Measurements from ENCODE around the gene STXBP3.

STXBP3 gene

DNA sequence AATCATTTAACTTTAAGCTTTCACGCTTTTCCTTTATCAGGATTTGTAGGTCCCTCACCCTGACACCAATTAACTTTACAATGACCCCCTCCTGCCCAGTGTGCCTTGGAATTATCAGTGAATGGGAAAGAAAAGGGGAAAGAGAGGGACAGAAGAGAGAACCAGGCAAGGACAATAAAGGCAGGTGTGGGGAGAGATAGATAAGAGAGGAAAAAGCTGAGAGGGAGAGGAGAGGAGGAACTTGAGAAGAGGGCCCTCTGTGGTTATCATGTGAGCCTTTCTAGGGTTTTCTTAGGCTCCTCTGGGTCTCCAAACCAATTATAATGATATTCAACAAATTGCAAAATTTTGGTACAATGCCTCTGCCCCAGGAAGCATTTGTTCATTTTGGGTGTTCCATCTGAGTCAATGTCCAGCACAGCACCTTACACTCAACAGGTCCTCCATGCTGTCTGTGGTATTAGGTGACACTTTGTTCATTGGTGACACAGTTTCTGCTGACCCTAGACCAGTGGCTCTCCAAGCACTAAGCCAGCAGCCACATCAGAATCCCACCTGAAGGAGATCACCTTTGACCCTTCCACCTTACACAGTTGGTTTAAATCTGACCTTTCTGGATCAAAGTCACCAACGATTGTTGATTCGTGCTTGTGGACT is 96.2 kb downstream of the STXBP3 start:
- no peak overlapping the region for H3K4me3 ChIP-seq (ENCODE audit: low read length)
- DNase-seq (ENCODE audit: low read depth) = no peak
- TF ChIP-seq, protein P1, sequence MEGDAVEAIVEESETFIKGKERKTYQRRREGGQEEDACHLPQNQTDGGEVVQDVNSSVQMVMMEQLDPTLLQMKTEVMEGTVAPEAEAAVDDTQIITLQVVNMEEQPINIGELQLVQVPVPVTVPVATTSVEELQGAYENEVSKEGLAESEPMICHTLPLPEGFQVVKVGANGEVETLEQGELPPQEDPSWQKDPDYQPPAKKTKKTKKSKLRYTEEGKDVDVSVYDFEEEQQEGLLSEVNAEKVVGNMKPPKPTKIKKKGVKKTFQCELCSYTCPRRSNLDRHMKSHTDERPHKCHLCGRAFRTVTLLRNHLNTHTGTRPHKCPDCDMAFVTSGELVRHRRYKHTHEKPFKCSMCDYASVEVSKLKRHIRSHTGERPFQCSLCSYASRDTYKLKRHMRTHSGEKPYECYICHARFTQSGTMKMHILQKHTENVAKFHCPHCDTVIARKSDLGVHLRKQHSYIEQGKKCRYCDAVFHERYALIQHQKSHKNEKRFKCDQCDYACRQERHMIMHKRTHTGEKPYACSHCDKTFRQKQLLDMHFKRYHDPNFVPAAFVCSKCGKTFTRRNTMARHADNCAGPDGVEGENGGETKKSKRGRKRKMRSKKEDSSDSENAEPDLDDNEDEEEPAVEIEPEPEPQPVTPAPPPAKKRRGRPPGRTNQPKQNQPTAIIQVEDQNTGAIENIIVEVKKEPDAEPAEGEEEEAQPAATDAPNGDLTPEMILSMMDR (conservative IDR thresholded peaks at IDR 0.05; ENCODE audit: low read depth, low read length) = no peak

DNA sequence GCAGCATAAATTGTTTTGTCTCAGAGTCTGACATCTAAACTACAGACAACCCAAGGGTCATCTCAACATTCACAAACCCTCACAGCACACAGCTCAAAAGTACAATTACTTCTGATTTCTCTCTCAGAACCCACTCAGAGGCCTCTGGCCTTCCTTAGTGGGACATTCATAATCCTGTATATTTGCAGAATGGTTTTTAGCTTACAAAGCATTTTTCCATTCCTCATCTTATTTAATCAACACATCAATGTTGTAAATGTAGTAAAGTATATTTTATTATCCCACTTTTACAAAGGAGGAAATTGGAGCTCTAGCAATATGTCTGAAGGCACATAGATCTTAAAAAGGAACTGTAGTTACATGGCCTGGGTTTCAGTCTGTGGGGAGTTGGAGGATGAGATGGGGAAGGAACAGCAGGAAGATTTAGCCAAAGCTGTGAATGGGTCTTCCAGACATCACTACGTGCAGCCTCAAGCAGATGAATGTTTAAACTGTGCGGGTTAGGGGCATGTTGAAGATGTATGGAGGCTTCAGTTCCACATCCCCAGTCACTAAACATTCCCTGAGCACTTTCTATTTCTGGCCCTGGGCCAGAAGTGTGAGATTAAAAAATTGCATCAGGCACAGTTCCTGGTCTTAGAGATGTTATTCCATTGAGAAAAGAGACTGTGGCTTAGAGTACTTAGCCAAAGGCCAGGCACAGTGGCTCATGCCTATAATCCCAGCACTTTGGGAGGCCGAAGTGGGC is 97.1 kb downstream of the STXBP3 start:
- TF ChIP-seq, protein P1 (conservative IDR thresholded peaks at IDR 0.05; ENCODE audit: low read depth, low read length) = no peak
- no peak overlapping the region for H3K4me3 ChIP-seq (ENCODE audit: low read length)

DNA sequence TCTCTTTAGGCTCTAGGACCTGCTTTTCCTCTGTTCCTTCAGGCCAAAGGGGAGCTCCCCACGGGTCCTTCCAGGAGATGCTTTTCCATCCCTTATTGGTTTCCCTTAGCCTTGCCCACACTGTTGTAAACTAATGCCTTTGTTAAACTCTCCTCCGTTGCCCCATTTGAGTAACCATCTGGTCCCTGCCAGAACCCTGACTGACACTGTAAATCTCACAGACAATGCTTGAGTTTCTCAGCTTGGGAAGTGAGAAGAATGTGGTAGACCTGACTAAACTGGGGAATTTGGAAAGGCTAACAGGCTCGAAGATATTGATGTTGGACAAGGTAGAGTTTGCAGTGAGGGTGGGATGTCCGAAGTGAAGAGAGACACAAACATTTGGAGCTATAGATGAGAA is 99.0 kb downstream of the STXBP3 start:
- TF ChIP-seq, protein P1 (conservative IDR thresholded peaks at IDR 0.05; ENCODE audit: low read depth, low read length) = no peak
- DNase-seq (ENCODE audit: low read depth) = no peak
- H3K4me3 ChIP-seq (ENCODE audit: low read length) = no peak overlapping the region

More for the DNA sequence above, 97.1 kb downstream of the STXBP3 start:
- DNase-seq (ENCODE audit: low read depth) = no peak

DNA sequence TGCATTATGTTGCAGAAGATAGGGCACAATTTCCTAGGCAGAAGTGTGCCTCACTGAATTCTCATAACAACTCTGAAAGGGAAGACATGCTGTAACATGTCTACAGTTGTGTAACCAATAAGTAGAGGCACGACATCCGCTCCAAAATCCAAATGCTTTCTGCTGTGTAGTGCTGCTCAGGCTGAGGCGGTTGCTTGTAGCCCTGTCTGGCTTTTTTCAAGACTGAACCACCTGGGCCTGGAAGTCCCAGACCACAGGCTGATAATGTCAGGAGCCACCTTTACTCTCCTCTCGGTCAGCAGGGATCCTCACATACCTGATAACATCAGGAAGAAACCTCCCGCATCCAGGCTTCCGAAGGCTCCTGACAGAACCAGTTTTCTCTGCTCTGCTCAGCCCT is 99.5 kb downstream of the STXBP3 start:
- no peak overlapping the region for H3K4me3 ChIP-seq (ENCODE audit: low read length)
- TF ChIP-seq, protein P1 (conservative IDR thresholded peaks at IDR 0.05; ENCODE audit: low read depth, low read length) = no peak
- no peak for DNase-seq (ENCODE audit: low read depth)

DNA sequence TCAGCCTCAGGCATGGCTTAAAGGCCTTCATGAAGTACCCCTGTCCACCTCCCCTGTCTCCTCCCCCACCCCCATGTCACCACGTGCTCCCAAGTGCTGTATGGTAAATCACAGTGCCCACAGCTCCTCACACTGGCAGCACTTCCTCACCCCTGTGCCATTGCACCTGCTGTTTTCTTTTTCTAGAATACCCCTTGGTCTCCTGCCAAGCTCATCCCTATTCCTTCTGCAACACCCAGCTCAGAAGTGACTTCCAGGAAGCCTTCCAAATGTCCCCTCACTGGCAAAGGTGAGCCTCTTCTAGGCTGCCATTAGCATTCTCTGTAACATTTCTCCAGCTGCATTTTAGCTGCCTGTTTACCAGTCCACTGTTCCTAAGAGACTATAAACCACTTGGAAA is 101.0 kb downstream of the STXBP3 start:
- no peak overlapping the region for H3K4me3 ChIP-seq (ENCODE audit: low read length)
- TF ChIP-seq, protein P1 (conservative IDR thresholded peaks at IDR 0.05; ENCODE audit: low read depth, low read length) = no peak
- no peak for DNase-seq (ENCODE audit: low read depth)

DNA sequence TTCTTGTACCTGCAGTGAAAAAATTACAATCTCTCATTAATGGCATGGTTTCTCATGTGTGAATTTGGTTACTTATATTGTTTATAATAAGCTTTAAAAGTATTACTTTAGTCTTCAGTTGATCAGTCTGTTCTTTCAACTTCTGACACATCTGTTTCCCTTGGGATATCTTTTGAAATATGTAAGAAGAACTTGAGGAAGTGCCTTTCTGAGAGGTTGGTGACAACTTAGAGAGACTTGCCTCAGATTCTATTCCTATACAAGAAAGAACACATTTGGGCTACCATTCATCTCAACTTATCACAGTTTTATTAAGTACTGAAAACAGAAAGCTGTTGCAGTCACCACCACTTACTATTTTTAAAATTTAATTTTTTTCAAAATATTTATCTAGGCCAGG is 102.3 kb downstream of the STXBP3 start:
- no peak overlapping the region for H3K4me3 ChIP-seq (ENCODE audit: low read length)
- TF ChIP-seq, protein P1 (conservative IDR thresholded peaks at IDR 0.05; ENCODE audit: low read depth, low read length) = no peak

DNA sequence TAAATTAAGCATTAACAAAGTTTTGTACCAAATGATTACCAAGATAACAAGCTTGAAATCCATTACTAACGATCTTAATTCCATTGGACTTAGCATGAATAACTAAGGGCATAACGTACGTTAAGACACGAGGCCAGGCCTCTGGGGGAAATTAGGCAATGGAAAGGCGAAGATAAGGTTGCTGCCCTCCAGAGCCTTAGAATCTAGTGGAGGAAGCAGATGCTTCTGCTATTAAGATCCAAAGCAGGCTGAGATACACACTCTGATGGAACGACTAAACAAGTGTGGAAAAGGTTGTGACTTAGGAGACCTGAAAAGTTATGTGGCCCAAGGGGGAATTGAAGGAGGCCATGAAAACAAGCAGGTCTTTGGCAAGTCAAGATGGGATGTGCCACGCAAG is 104.5 kb downstream of the STXBP3 start:
- DNase-seq (ENCODE audit: low read depth) = no peak
- no peak overlapping the region for H3K4me3 ChIP-seq (ENCODE audit: low read length)
- TF ChIP-seq, protein P1 (conservative IDR thresholded peaks at IDR 0.05; ENCODE audit: low read depth, low read length) = no peak

More for the DNA sequence above, 102.3 kb downstream of the STXBP3 start:
- DNase-seq (ENCODE audit: low read depth) = no peak
